ENCODE data around the gene FTCDNL1. TPM values are rescaled to one million over a fixed set of nuclear protein-coding genes. Genes with fewer than 3 reads are reported as not detected.

The FTCDNL1 gene
- total and polyA plus RNA-seq, 2 of the 13 experiments (the other 11 are each of a cell fraction or from before 2014, with no cell fraction given) = 0.98 to 1.4 TPM

- TF ChIP-seq ZBTB26 (CRISPR knock-in tag; IDR thresholded peaks at IDR 0.05; ENCODE audit: borderline replicate concordance) = peak; percentile 47; the same call in 1 of the 2 replicates
- no peak for TF ChIP-seq KDM3A (CRISPR knock-in tag; IDR thresholded peaks at IDR 0.05; ENCODE audit: low read depth)
- peak; percentile 5; the same call in 1 of the 2 replicates for TF ChIP-seq ISL2 (CRISPR knock-in tag; IDR thresholded peaks at IDR 0.05)
- TF ChIP-seq MBD4 (IDR thresholded peaks at IDR 0.05; ENCODE audit: borderline replicate concordance, low read length) = no peak
- TF ChIP-seq ZNF441 (CRISPR knock-in tag; IDR thresholded peaks at IDR 0.05; ENCODE audit: borderline replicate concordance) = peak; percentile 31; the same call in 1 of the 2 replicates
- peak; percentile 65 for TF ChIP-seq KMT2B (CRISPR knock-in tag; IDR thresholded peaks at IDR 0.05)
- TF ChIP-seq HNRNPUL1 (IDR thresholded peaks at IDR 0.05; ENCODE audit: low read depth, low read length) = no peak
- no peak for TF ChIP-seq JDP2 (CRISPR knock-in tag; IDR thresholded peaks at IDR 0.05; ENCODE audit: borderline replicate concordance)
- TF ChIP-seq ZXDC (CRISPR knock-in tag; IDR thresholded peaks at IDR 0.05) = peak; percentile 90; the same call in 1 of the 2 replicates
- TF ChIP-seq RFXANK (CRISPR knock-in tag; IDR thresholded peaks at IDR 0.05) = no peak
- peak; percentile 83 for TF ChIP-seq ZNF574 (CRISPR knock-in tag; IDR thresholded peaks at IDR 0.05)
- no peak for TF ChIP-seq ATF1 (CRISPR knock-in tag; IDR thresholded peaks at IDR 0.05)
- TF ChIP-seq DBP (CRISPR knock-in tag; IDR thresholded peaks at IDR 0.05; ENCODE audit: not compliant biosample characterization) = peak; percentile 85
- no peak for TF ChIP-seq YEATS2 (CRISPR knock-in tag; IDR thresholded peaks at IDR 0.05; ENCODE audit: borderline replicate concordance)
- peak; percentile 89 for TF ChIP-seq RNF2 (conservative IDR thresholded peaks at IDR 0.05; ENCODE audit: low read depth)
- TF ChIP-seq MIXL1 (CRISPR knock-in tag; IDR thresholded peaks at IDR 0.05) = peak; percentile 39; the same call in 1 of the 2 replicates
- peak; percentile 70 for TF ChIP-seq ZNF329 (CRISPR knock-in tag; IDR thresholded peaks at IDR 0.05; ENCODE audit: low read depth)
- TF ChIP-seq ZNF414 (CRISPR knock-in tag; IDR thresholded peaks at IDR 0.05) = no peak; the same call in 1 of the 2 replicates
- TF ChIP-seq GABPB1 (CRISPR knock-in tag; IDR thresholded peaks at IDR 0.05) = peak; percentile 77
- TF ChIP-seq ZNF660 (CRISPR knock-in tag; IDR thresholded peaks at IDR 0.05; ENCODE audit: borderline replicate concordance, low read depth) = no peak
- TF ChIP-seq ZNF557 (CRISPR knock-in tag; IDR thresholded peaks at IDR 0.05) = no peak
Observed at GRCh38 chr2:199850718-199851500, at the start of gene FTCDNL1 (continued).
